Measurements from ENCODE around the gene TOP2A.
A peak's percentile ranks its signal among the peaks of the same experiment; 100 is the strongest.
"Not testable (repeated sequence)": the region's sequence is repeated elsewhere in the genome, so short reads cannot be mapped to it uniquely, and the experiment has no call there.

TOP2A gene

GRCh38 chr17:40367728-40368127 is 50.0 kb downstream of the TOP2A start:
- not testable (repeated sequence) for H3K36me3 ChIP-seq (ENCODE audit: insufficient read depth, low read length); H3K9ac ChIP-seq (ENCODE audit: low read depth, low read length); H3K4me1 ChIP-seq (ENCODE audit: insufficient read depth, low read length); H3K9me3 ChIP-seq (ENCODE audit: control insufficient read depth, insufficient read depth, low read length)

- Histone ChIP-seq H3K36me3 (ENCODE audit: insufficient read depth, low read length) (no peaks in the 10 kb centered on the region), H3K9me3 (ENCODE audit: control insufficient read depth, insufficient read depth, low read length) (no peaks in the 10 kb centered on the region), H3K4me1 (ENCODE audit: insufficient read depth, low read length) (peaks cover 9% of the 10 kb centered on the region), H3K9ac (ENCODE audit: low read depth, low read length) (no peak overlapping the region)
Measured at GRCh38 chr17:40366861-40367518, 50.7 kb downstream of the TOP2A start.

- no peak overlapping the region for H3K9ac ChIP-seq (ENCODE audit: low read depth, low read length)
- H3K36me3 ChIP-seq (ENCODE audit: insufficient read depth, low read length): no peaks in the 10 kb centered on the region
- peaks cover 11% of the 10 kb centered on the region for H3K4me1 ChIP-seq (ENCODE audit: insufficient read depth, low read length)
Measured at GRCh38 chr17:40366076-40366860, 51.4 kb downstream of the TOP2A start.

GRCh38 chr17:40364906-40365305 is 52.8 kb downstream of the TOP2A start:
- no peaks in the 10 kb centered on the region for H3K36me3 ChIP-seq (ENCODE audit: insufficient read depth, low read length)
- no peak overlapping the region; the same call in 1 of the 2 replicates for H3K9ac ChIP-seq (ENCODE audit: low read depth, low read length)
- peaks cover 11% of the 10 kb centered on the region for H3K4me1 ChIP-seq (ENCODE audit: insufficient read depth, low read length)
- no peaks in the 10 kb centered on the region for H3K9me3 ChIP-seq (ENCODE audit: control insufficient read depth, insufficient read depth, low read length)

More at GRCh38 chr17:40366076-40366860, 51.4 kb downstream of the TOP2A start:
- no peaks in the 10 kb centered on the region for H3K9me3 ChIP-seq (ENCODE audit: control insufficient read depth, insufficient read depth, low read length)

- Histone ChIP-seq H3K4me1 (ENCODE audit: insufficient read depth, low read length) (peaks cover 11% of the 10 kb centered on the region), H3K9ac (ENCODE audit: low read depth, low read length) (peak within 1 kb of the TSS; percentile 62; the same call in 1 of the 2 replicates), H3K9me3 (ENCODE audit: control insufficient read depth, insufficient read depth, low read length) (no peaks in the 10 kb centered on the region), H3K36me3 (ENCODE audit: insufficient read depth, low read length) (no peaks in the 10 kb centered on the region)
Measured at GRCh38 chr17:40364121-40364861, 53.4 kb downstream of the TOP2A start, which contains the start of gene GJD3. Gene GJD3 (minus strand): TSS chr17:40364737. CDS start chr17:40363815, 922 bp downstream.

GRCh38 chr17:40363111-40363827 is 54.4 kb downstream of the TOP2A start:
- Histone ChIP-seq H3K4me1 (ENCODE audit: insufficient read depth, low read length) (peaks cover 11% of the 10 kb centered on the region), H3K36me3 (ENCODE audit: insufficient read depth, low read length) (no peaks in the 10 kb centered on the region), H3K9me3 (ENCODE audit: control insufficient read depth, insufficient read depth, low read length) (no peaks in the 10 kb centered on the region), H3K9ac (ENCODE audit: low read depth, low read length) (peak overlapping the region; percentile 62; the same call in 1 of the 2 replicates)

- H3K9me3 ChIP-seq (ENCODE audit: control insufficient read depth, insufficient read depth, low read length): no peaks in the 10 kb centered on the region
- peaks cover 11% of the 10 kb centered on the region for H3K4me1 ChIP-seq (ENCODE audit: insufficient read depth, low read length)
- no peaks in the 10 kb centered on the region for H3K36me3 ChIP-seq (ENCODE audit: insufficient read depth, low read length)
- peak overlapping the region; percentile 62; the same call in 1 of the 2 replicates for H3K9ac ChIP-seq (ENCODE audit: low read depth, low read length)
Measured at GRCh38 chr17:40362696-40363110, 55.0 kb downstream of the TOP2A start.

GRCh38 chr17:40361925-40362695 is 55.6 kb downstream of the TOP2A start:
- H3K9ac ChIP-seq (ENCODE audit: low read depth, low read length): peak overlapping the region; percentile 62; the same call in 1 of the 2 replicates

GRCh38 chr17:40361063-40361924 is 56.4 kb downstream of the TOP2A start:
- H3K9me3 ChIP-seq (ENCODE audit: control insufficient read depth, insufficient read depth, low read length): no peaks in the 10 kb centered on the region
- H3K36me3 ChIP-seq (ENCODE audit: insufficient read depth, low read length): no peaks in the 10 kb centered on the region
- peak overlapping the region; percentile 34; the same call in 1 of the 2 replicates for H3K9ac ChIP-seq (ENCODE audit: low read depth, low read length)
- H3K4me1 ChIP-seq (ENCODE audit: insufficient read depth, low read length): peaks cover 11% of the 10 kb centered on the region

More at GRCh38 chr17:40361925-40362695, 55.6 kb downstream of the TOP2A start:
- Histone ChIP-seq H3K36me3 (ENCODE audit: insufficient read depth, low read length) (no peaks in the 10 kb centered on the region), H3K9me3 (ENCODE audit: control insufficient read depth, insufficient read depth, low read length) (no peaks in the 10 kb centered on the region), H3K4me1 (ENCODE audit: insufficient read depth, low read length) (peaks cover 11% of the 10 kb centered on the region)

- H3K36me3 ChIP-seq (ENCODE audit: insufficient read depth, low read length): no peaks in the 10 kb centered on the region
- no peaks in the 10 kb centered on the region for H3K9me3 ChIP-seq (ENCODE audit: control insufficient read depth, insufficient read depth, low read length)
- no peak overlapping the region for H3K9ac ChIP-seq (ENCODE audit: low read depth, low read length)
- peaks cover 11% of the 10 kb centered on the region for H3K4me1 ChIP-seq (ENCODE audit: insufficient read depth, low read length)
Measured at GRCh38 chr17:40360091-40360490, 57.6 kb downstream of the TOP2A start.

GRCh38 chr17:40358323-40359038 is 59.2 kb downstream of the TOP2A start:
- Histone ChIP-seq H3K4me1 (ENCODE audit: insufficient read depth, low read length) (peaks cover 11% of the 10 kb centered on the region), H3K9ac (ENCODE audit: low read depth, low read length) (no peak overlapping the region)

More at GRCh38 chr17:40358323-40359038, 59.2 kb downstream of the TOP2A start:
- H3K36me3 ChIP-seq (ENCODE audit: insufficient read depth, low read length): no peaks in the 10 kb centered on the region
- H3K9me3 ChIP-seq (ENCODE audit: control insufficient read depth, insufficient read depth, low read length): no peaks in the 10 kb centered on the region

Measured in ES-I3 (cell line).